Fibroblast of skin of left quadriceps (primary cell): ENCODE data around the gene MAOB.
A peak's percentile ranks its signal among the peaks of the same experiment; 100 is the strongest.

Source experiments
- DNase-seq, 2 experiments: peaks; one replicate each; pipeline ENCODE4 v3.0.0-alpha.2; 2013; ENCODE audit warnings: low read depth in 2 of 2

MAOB gene

GRCh38 chrX:43860646-43861370 lies 21.4 kb downstream of the MAOB start:
- DNase-seq: peak in 1 of 2 experiments; percentile 1

- DNase-seq: no peak
Observed at GRCh38 chrX:43853225-43853828, 28.9 kb downstream of the MAOB start.

DNA sequence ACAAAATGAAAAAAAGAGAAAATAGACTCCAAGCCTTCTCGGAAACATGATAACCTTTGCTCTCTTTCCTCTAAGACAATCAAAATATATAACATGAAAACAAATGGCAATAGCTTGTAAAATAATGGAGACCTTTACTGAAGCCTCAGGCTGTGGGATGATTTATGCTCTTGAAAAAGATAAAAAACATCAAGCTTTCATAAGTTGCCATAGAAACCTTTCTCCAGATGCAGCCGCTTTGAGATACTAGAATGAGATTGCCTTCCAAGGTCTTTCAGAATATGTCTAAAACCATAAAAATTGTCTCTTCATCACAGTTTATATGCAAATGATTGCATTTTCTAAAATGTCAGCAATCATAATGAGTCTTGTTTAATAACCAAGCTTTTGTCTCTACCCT lies 31.6 kb downstream of the MAOB start:
- DNase-seq: no peak

GRCh38 chrX:43849173-43849572 lies 33.1 kb downstream of the MAOB start:
- no peak for DNase-seq

- no peak for DNase-seq
Observed at GRCh38 chrX:43847352-43847751, 34.9 kb downstream of the MAOB start.

DNA sequence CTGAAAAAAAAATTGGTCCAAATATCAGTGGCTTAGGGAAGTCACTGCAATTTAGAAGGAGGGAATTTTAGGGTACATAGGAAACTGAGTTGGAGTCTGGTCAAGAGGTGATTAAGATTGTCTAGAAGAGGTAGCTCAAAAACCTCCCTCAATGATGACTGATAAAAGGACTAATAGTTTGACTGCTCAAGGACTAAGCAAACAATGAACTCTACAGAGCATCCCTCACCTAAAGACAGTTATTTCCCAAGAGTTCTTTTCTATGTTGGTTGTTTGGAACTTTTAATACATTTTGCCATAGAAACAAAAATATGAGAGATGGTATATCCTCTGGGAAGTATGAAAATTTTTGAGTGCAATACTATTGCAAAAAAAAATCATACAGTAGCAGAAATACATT lies 35.7 kb downstream of the MAOB start:
- no peak for DNase-seq

GRCh38 chrX:43845776-43846175 lies 36.5 kb downstream of the MAOB start:
- no peak for DNase-seq

- no peak for DNase-seq
Observed at GRCh38 chrX:43840265-43840664, 42.0 kb downstream of the MAOB start.

DNA sequence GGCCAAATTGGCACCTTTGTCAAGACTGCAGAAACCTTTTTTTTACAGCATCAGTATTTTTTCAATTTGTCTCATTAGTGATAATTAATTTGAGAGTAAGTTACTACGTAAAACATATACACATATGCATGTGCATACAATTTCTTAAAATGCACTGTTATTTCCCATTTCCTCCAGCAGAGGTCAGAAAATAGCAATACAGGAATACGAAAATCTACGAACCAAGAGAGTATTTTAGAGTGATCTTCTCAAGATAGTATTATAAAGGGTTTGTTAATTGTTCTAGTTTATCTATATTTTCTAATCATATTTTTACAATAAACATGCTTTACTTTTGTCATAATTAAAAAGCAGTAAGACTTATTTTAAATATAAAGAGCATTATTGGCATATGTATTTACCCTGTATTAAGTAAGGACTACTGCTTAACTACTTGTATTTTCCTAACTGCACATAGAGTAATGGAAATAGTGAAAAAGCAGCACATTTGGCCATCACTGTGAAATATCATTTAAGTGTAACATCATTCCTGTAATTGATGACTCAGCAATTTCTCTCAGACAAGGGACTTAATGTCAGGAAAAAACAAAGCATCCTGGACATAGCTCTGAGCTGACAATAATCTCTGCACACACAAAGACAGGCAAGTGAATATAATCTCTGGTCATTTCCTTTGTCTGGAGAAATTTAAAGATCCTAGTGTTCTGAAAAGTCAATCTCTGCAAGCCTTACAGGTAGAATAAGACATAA lies 45.6 kb downstream of the MAOB start:
- no peak for DNase-seq

DNA sequence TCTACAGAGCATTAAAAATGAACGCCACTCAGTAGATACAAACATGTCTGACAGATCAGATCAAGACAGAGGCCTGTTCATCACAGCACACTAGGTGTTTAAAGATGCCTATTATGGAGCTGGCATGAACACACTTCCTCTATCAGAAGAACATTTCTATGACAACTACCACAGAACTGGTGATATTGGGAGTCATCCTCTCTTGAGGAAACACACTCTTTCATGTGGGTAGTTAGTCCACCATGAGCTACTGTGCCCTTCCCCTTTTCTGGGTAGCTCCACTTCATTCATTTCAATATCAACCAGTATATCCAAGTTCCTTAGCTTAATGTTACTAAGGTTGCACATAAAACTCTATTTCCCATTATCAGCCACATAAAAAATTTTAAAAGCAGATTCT lies 46.7 kb downstream of the MAOB start:
- DNase-seq: no peak

DNA sequence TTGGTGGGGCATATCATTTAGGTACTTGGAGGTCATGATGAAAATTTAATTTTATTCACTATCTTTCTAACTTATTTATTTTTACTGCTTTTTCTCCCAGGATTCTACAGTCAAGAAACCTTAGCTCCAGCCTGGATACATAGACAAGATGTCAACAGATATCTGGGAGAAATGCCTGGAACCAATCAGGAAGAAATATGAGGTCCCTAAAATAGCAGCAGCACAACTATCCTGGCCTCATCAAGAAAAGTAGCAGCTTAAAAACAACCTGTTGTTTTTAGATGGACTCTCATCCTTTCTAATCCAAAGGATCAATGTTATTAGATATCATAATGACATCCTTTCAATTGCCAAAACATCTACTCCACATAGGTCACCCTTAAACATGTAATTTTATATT lies 54.5 kb downstream of the MAOB start:
- DNase-seq: no peak

DNA sequence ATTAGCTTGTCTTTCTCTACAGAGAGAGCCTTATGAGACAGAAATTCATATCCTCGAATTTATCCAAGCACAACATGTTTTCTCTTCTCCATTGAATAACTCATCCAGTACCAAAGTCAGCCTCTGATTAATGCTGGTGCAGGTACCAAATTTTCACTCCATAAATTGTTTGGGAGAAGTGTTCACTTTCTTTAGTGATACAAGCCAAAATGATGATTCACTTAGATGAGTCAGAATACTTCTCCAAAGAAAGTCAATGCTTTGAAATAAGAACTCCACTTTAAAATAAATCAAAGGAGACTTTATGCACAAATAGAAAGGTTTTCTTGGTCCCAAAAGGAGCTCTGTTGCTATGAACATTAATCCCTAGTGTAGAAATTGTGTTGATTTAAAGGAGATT lies 60.2 kb downstream of the MAOB start:
- DNase-seq: no peak

GRCh38 chrX:43817444-43817843 lies 64.8 kb downstream of the MAOB start:
- DNase-seq: no peak

- no peak for DNase-seq
Observed at GRCh38 chrX:43815209-43815608, 67.0 kb downstream of the MAOB start.

- DNase-seq: no peak
Observed at GRCh38 chrX:43813898-43814297, 68.4 kb downstream of the MAOB start.

- DNase-seq: no peak
Observed at GRCh38 chrX:43813319-43813718, 68.9 kb downstream of the MAOB start.

DNA sequence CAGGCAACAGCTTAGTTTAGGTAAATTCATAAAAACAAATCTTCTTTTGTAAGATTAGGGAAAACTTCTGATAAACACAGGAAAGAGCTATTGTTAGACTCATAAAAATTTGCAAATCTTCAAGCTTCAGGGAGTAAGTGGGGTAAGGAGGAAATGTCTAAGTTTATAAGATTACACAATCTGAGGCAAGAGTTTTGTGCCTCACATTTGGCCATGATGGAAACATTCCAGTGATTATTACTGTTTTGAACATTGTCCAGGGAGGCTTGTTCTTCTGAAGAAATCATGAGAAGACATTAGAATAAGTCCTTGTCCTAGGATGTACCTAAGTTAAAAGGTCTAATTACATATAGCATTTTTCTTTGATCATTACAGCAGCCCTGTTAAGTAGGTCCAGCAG lies 72.8 kb downstream of the MAOB start:
- no peak for DNase-seq

GRCh38 chrX:43808231-43808630 lies 74.0 kb downstream of the MAOB start:
- DNase-seq: no peak

DNA sequence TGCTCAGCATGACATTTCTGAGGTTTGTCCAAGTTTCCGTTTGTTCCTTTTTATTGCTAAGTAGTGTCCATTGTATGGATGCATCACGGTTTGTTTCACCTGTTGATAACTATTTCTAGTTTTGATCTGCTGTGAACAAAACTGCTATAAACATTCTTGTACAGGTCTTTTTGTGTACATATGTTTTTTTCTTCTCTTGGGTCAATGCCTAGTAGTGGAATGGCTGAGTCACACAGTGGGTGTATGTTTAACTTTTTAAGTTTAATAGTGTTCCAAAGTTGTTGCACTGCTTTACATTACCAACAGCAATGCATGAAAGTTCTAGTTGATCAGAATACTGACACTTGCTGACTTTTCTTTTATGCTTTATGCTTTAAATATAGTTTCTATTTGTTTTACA lies 76.7 kb downstream of the MAOB start:
- DNase-seq: no peak

DNA sequence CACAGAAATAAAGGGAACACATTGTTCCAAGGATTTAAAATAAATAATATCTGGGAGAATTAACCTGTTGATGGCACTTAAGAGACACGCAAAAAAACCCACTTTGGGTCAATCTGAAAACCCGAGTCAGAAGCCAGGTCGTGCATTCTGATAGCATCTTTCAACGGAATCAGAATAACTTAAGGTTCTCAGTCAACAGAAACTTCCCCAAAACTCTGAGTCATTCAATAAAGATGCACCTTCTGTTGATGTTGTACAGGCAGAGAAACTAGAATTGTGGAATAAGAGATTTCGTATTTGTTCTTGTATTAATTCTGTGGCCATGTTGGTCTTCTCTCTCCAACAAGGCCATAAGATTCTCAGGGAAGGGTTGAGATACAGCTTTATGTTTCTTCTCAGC lies 78.2 kb downstream of the MAOB start:
- DNase-seq: no peak

GRCh38 chrX:43785930-43786591 lies 96.2 kb downstream of the MAOB start:
- DNase-seq: no peak

DNA sequence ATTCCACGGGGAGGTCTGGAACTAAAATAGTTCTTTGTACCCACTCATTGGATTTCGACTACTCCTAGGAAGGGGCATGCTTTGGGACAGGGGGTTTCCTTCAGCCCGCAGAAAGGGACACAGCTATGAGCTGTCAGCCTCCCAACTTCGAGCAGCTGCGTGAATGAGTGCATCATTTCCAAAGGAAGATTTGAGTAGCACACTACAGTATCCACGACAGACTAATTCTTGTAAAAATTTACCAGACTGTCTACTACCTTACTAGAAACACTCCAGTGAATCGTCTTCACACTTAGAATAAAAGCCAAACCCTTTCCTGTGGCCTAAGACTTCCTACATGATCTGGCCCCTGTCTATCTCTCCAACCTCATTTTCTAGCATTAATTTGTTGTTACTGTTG lies 124.2 kb downstream of the MAOB start:
- DNase-seq: no peak

DNA sequence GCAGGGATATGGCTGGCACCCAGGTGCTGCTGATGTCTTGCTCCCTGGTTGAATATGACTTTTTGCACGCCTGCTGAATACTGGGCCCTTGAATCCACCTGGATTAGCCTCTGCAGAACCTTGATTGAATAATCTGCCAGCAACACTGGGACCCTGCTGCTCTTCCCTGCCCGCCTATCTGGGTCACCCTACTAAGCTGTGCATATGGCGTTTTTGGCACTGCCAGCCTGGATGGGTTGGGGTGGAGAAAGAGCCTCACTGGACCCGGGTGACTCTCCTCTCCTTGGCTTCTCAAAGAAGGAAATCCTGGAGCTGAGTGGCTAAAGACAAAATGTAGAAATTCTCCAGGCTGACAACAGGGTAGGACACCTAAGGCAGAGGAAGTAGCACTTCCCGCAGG lies 126.2 kb downstream of the MAOB start:
- DNase-seq: no peak
